K562 (cell line): ENCODE data around the gene TSKS. TPM values are rescaled to one million over a fixed set of nuclear protein-coding genes. Genes with fewer than 3 reads are reported as not detected.

Experiments used
- BCOR ChIP-seq: fragments of 450-650 bp; IDR thresholded peaks from 2 replicates; pipeline ENCODE4 v1.6.1; 2016
- EZH2 ChIP-seq: IDR thresholded peaks from 2 replicates; pipeline ENCODE4 v1.6.1; 2012; ENCODE audit warnings: low read depth, mild to moderate bottlenecking, inconsistent platforms, low read length, borderline replicate concordance
- HIVEP1 ChIP-seq: fragments of 250-450 bp; sonication (Bioruptor Pico); IDR thresholded peaks from 2 replicates; pipeline ENCODE4 v1.4.0; 2020; ENCODE audit warnings: mild to moderate bottlenecking
- JUNB ChIP-seq: fragments of 450-650 bp; formaldehyde crosslinking; conservative IDR thresholded peaks from 2 replicates; pipeline ENCODE4 v1.4.0; 2020; ENCODE audit warnings: mild to moderate bottlenecking
- KHSRP ChIP-seq: fragments of 450-650 bp; IDR thresholded peaks from 2 replicates; pipeline ENCODE4 v1.6.1; 2017
- KLF13 ChIP-seq: fragments of 450-650 bp; IDR thresholded peaks from 2 replicates; pipeline ENCODE4 v1.6.1; 2016; ENCODE audit warnings: missing genetic modification characterization, low read depth, mild to moderate bottlenecking, missing compliant biosample characterization, moderate library complexity, borderline replicate concordance
- MEIS2 ChIP-seq: fragments of 450-650 bp; IDR thresholded peaks from 2 replicates; pipeline ENCODE4 v1.6.1; 2014; ENCODE audit warnings: mild to moderate bottlenecking; ENCODE audit not compliant: partially characterized antibody
- NRF1 ChIP-seq, 2 experiments: fragments of 450-650 bp; IDR thresholded peaks in 1 of 2; conservative IDR thresholded peaks in 1 of 2; 2 replicates each; pipeline ENCODE4 v1.6.1; 2014; ENCODE audit warnings: mild to moderate bottlenecking in 2 of 2
- RBFOX2 ChIP-seq: fragments of 200-400 bp; formaldehyde crosslinking; IDR thresholded peaks from 2 replicates; pipeline ENCODE4 v1.6.1; 2017; ENCODE audit warnings: low read depth, mild to moderate bottlenecking, low read length, moderate library complexity
- RBM25 ChIP-seq: fragments of 200-400 bp; formaldehyde crosslinking; IDR thresholded peaks from 2 replicates; pipeline ENCODE4 v1.6.1; 2018; ENCODE audit warnings: low read length, low read depth, moderate library complexity; ENCODE audit not compliant: severe bottlenecking
- RCOR1 ChIP-seq, 2 experiments: IDR thresholded peaks; 2 replicates each; pipeline ENCODE4 v1.6.1; 2012; ENCODE audit warnings: low read depth in 2 of 2, low read length in 2 of 2, borderline replicate concordance in 1 of 2, improper control_type of control experiment in 1 of 2
- RFX7 ChIP-seq: fragments of 250-450 bp; sonication (Bioruptor Pico); IDR thresholded peaks from 2 replicates; pipeline ENCODE4 v1.5.1; 2021; ENCODE audit warnings: mild to moderate bottlenecking
- RHOXF2B ChIP-seq: fragments of 250-450 bp; sonication (Bioruptor Pico); conservative IDR thresholded peaks from 2 replicates; pipeline ENCODE4 v1.5.1; 2021
- SMAD2 ChIP-seq: fragments of 150-350 bp; IDR thresholded peaks from 2 replicates; pipeline ENCODE4 v1.6.1; 2014; ENCODE audit warnings: low read depth, mild to moderate bottlenecking, low read length
- SMARCE1 ChIP-seq: fragments of 450-650 bp; IDR thresholded peaks from 2 replicates; pipeline ENCODE4 v1.7.1; 2016; ENCODE audit warnings: mild to moderate bottlenecking
- SREBF1 ChIP-seq: fragments of 150-350 bp; IDR thresholded peaks from 2 replicates; pipeline ENCODE4 v1.6.1; 2014; ENCODE audit warnings: antibody characterized with exemption, low read depth, low read length, borderline replicate concordance
- SREBF2 ChIP-seq: sonication (generic); formaldehyde crosslinking; IDR thresholded peaks from 2 replicates; pipeline ENCODE4 v1.4.0; 2020; ENCODE audit warnings: mild to moderate bottlenecking, missing genetic modification reagents
- STAG1 ChIP-seq: sonication (generic); formaldehyde crosslinking; IDR thresholded peaks from 2 replicates; pipeline ENCODE4 v1.5.0; 2020; ENCODE audit warnings: missing genetic modification reagents, borderline replicate concordance
- TAF7 ChIP-seq: fragments of 450-650 bp; IDR thresholded peaks from 2 replicates; pipeline ENCODE4 v1.6.1; 2016; ENCODE audit warnings: missing genetic modification characterization, missing compliant biosample characterization
- THRAP3 ChIP-seq: fragments of 450-650 bp; IDR thresholded peaks from 2 replicates; pipeline ENCODE4 v1.6.1; 2016; ENCODE audit warnings: mild to moderate bottlenecking, inconsistent platforms, borderline replicate concordance
- ZNF217 ChIP-seq: sonication (generic); formaldehyde crosslinking; IDR thresholded peaks from 2 replicates; pipeline ENCODE4 v1.8.0; 2022; ENCODE audit warnings: mild to moderate bottlenecking, missing genetic modification reagents
- ZNF695 ChIP-seq: fragments of 450-650 bp; formaldehyde crosslinking; IDR thresholded peaks from 2 replicates; pipeline ENCODE4 v1.4.0; 2020; ENCODE audit warnings: mild to moderate bottlenecking, moderate library complexity
- polyA plus RNA-seq, 8 experiments: library from polyadenylated mRNA; depleted of rRNA in 4 of 8; stranded (reverse) in 5 of 8; unstranded in 3 of 8; fragments of >200 nt; fragmentation: Nextera tagmentation in 2 of 8; fragmentation: Illumina TruSeq in 1 of 8; extraction: Ambion mirVana in 2 of 8; extraction: Trizol in 1 of 8; gene quantifications; 2 replicates each; pipeline versions ENCODE4 v1.2.1 to v1.2.3, GENCODE V29; 2011 to 2014; ENCODE audit warnings: inconsistent platforms in 1 of 8, missing spikeins in 1 of 8
- total RNA-seq, 7 experiments: library from RNA; depleted of rRNA in 6 of 7; stranded (reverse); fragments of >200 nt in 6 of 7; fragmentation: Illumina TruSeq in 2 of 7; extraction: Trizol in 2 of 7; gene quantifications; 2 replicates each; pipeline versions ENCODE4 v1.2.1 to v1.2.3, GENCODE V29; 2011 to 2021; ENCODE audit warnings: low replicate concordance in 1 of 7
- TF ChIP-seq, protein P1 (sequence below): sonication (generic); formaldehyde crosslinking; IDR thresholded peaks from 2 replicates; pipeline ENCODE4 v1.8.0; 2022; ENCODE audit warnings: mild to moderate bottlenecking, missing genetic modification reagents
- TF ChIP-seq, protein P2 (sequence below): sonication (generic); formaldehyde crosslinking; IDR thresholded peaks from 2 replicates; pipeline ENCODE4 v1.8.0; 2022; ENCODE audit warnings: missing genetic modification reagents, mild to moderate bottlenecking, moderate library complexity, borderline replicate concordance
- TF ChIP-seq, protein P3 (sequence below): fragments of 250-450 bp; sonication (Bioruptor Pico); IDR thresholded peaks from 2 replicates; pipeline ENCODE4 v1.8.0; 2022; ENCODE audit warnings: inconsistent platforms, mild to moderate bottlenecking, moderate library complexity, borderline replicate concordance

Gene TSKS
- total and polyA plus RNA-seq, 9 of the 15 experiments (the other 6 are each of a cell fraction or from before 2014, with no cell fraction given), result 0.14 to 4.5 (median 0.80) TPM

DNA sequence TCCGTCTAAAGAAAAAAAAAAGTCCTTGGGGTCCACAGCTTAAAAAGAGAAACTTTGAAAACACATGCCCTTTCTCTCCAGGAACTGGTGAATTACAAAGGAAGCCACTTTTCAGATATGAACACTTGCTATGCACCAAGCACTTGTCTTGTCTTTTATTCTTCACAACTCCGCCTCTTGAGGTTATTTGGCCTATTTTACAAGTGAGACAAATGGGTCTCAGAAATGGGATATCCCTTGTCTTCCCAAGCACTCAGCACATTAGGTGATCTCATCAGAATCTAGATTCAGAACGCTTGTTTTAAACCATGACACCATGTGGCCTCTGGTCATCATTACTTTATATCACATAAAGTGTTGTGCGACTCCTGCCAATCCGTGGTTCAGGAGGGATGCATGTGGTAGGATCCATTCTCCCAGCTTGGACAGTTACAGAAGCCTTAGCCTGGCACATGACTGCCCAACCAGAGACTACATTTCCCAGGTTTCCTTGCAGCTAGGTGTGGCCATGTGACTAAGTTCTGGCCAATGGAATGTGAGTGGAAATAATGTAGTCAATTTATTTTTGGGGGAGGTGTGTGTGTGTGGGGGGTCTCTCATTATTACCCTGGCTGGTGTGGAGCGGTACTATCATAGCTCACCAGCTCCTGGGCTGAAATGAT is 13.9 kb downstream of the TSKS start (continued):
- TF ChIP-seq, protein P1, sequence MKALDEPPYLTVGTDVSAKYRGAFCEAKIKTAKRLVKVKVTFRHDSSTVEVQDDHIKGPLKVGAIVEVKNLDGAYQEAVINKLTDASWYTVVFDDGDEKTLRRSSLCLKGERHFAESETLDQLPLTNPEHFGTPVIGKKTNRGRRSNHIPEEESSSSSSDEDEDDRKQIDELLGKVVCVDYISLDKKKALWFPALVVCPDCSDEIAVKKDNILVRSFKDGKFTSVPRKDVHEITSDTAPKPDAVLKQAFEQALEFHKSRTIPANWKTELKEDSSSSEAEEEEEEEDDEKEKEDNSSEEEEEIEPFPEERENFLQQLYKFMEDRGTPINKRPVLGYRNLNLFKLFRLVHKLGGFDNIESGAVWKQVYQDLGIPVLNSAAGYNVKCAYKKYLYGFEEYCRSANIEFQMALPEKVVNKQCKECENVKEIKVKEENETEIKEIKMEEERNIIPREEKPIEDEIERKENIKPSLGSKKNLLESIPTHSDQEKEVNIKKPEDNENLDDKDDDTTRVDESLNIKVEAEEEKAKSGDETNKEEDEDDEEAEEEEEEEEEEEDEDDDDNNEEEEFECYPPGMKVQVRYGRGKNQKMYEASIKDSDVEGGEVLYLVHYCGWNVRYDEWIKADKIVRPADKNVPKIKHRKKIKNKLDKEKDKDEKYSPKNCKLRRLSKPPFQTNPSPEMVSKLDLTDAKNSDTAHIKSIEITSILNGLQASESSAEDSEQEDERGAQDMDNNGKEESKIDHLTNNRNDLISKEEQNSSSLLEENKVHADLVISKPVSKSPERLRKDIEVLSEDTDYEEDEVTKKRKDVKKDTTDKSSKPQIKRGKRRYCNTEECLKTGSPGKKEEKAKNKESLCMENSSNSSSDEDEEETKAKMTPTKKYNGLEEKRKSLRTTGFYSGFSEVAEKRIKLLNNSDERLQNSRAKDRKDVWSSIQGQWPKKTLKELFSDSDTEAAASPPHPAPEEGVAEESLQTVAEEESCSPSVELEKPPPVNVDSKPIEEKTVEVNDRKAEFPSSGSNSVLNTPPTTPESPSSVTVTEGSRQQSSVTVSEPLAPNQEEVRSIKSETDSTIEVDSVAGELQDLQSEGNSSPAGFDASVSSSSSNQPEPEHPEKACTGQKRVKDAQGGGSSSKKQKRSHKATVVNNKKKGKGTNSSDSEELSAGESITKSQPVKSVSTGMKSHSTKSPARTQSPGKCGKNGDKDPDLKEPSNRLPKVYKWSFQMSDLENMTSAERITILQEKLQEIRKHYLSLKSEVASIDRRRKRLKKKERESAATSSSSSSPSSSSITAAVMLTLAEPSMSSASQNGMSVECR (CRISPR knock-in tag), result no peak
- TF ChIP-seq SMARCE1, result no peak
- no peak for TF ChIP-seq TAF7 (tag)
- TF ChIP-seq RBM25, result peak; percentile 68
- TF ChIP-seq RHOXF2B (CRISPR knock-in tag), result no peak
- TF ChIP-seq STAG1 (CRISPR knock-in tag), result no peak
- TF ChIP-seq MEIS2, result no peak
- TF ChIP-seq, protein P2, sequence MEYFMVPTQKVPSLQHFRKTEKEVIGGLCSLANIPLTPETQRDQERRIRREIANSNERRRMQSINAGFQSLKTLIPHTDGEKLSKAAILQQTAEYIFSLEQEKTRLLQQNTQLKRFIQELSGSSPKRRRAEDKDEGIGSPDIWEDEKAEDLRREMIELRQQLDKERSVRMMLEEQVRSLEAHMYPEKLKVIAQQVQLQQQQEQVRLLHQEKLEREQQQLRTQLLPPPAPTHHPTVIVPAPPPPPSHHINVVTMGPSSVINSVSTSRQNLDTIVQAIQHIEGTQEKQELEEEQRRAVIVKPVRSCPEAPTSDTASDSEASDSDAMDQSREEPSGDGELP (CRISPR knock-in tag), result no peak
- TF ChIP-seq ZNF695 (CRISPR knock-in tag), result no peak
- no peak for TF ChIP-seq SREBF2 (CRISPR knock-in tag)
- no peak for TF ChIP-seq HIVEP1
- no peak for TF ChIP-seq EZH2
- TF ChIP-seq ZNF217 (CRISPR knock-in tag), result no peak
- TF ChIP-seq NRF1 (conservative IDR thresholded peaks at IDR 0.05 in 1 of 2, IDR thresholded peaks at IDR 0.05 in 1 of 2), result no peak
- TF ChIP-seq BCOR, result no peak
- no peak for TF ChIP-seq SMAD2
- TF ChIP-seq, protein P3, sequence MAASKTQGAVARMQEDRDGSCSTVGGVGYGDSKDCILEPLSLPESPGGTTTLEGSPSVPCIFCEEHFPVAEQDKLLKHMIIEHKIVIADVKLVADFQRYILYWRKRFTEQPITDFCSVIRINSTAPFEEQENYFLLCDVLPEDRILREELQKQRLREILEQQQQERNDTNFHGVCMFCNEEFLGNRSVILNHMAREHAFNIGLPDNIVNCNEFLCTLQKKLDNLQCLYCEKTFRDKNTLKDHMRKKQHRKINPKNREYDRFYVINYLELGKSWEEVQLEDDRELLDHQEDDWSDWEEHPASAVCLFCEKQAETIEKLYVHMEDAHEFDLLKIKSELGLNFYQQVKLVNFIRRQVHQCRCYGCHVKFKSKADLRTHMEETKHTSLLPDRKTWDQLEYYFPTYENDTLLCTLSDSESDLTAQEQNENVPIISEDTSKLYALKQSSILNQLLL (CRISPR knock-in tag), result no peak
- TF ChIP-seq KHSRP, result no peak
- TF ChIP-seq RFX7, result no peak
- no peak for TF ChIP-seq SREBF1
- no peak for TF ChIP-seq JUNB (CRISPR knock-in tag)
- TF ChIP-seq RCOR1 (IDR thresholded peaks at IDR 0.05; ENCODE audit: borderline replicate concordance in 1 of 2, low read depth in 2 of 2, low read length in 2 of 2), result no peak
- no peak for TF ChIP-seq KLF13 (tag)
- no peak for TF ChIP-seq THRAP3
- TF ChIP-seq RBFOX2, result no peak
